HCT116 (cell line): ENCODE data around the gene PTBP3.

Experiments used
- EGR1 ChIP-seq: IDR thresholded peaks from 2 replicates; pipeline ENCODE4 v1.6.1; 2012; ENCODE audit warnings: low read depth
- SP1 ChIP-seq: IDR thresholded peaks from 2 replicates; pipeline ENCODE4 v1.6.1; 2012; ENCODE audit warnings: low read depth
- ZNF274 ChIP-seq: fragments of 200-500 bp; sonication (Bioruptor generic); IDR thresholded peaks from 2 replicates; pipeline ENCODE4 v1.6.1; 2014; ENCODE audit warnings: mild to moderate bottlenecking, low read depth, low read length, inconsistent platforms
- TF ChIP-seq, protein P1 (sequence below), 3 experiments: fragments of 200-600 bp in 1 of 3; sonication (generic) in 1 of 3; IDR thresholded peaks in 2 of 3; conservative IDR thresholded peaks in 1 of 3; 2 replicates each; pipeline ENCODE4 v1.5.1; 2012 to 2017; ENCODE audit warnings: low read depth in 2 of 3, low read length in 2 of 3, antibody characterized with exemption in 1 of 3, borderline replicate concordance in 1 of 3, control low read depth in 1 of 3, mild to moderate bottlenecking in 1 of 3, mixed read lengths in 1 of 3, mixed run types in 1 of 3, moderate library complexity in 1 of 3; ENCODE audit not compliant: insufficient read depth in 1 of 3
- TF ChIP-seq, protein P2 (sequence below): IDR thresholded peaks from 2 replicates; pipeline ENCODE4 v1.6.1; 2012; ENCODE audit warnings: low read depth

DNA sequence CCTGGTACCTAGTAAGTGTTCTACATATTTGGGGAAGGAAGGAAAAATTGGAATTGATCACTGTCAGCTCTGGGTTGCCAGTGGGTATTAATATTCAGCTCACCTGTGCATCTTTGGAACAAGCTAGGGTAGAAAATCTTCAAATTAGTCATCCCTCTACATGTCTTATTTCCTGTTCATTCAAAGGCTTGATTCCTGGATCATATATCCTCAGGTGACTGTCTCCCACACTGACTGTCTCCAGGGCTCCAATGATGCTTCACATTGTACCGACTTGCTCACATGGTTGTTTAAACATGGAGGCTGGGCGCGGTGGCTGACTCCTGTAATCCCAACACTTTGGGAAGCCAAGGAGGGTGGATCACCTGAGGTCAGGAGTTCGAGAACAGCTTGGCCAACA is 146.7 kb downstream of the PTBP3 start:
- TF ChIP-seq, protein P1, sequence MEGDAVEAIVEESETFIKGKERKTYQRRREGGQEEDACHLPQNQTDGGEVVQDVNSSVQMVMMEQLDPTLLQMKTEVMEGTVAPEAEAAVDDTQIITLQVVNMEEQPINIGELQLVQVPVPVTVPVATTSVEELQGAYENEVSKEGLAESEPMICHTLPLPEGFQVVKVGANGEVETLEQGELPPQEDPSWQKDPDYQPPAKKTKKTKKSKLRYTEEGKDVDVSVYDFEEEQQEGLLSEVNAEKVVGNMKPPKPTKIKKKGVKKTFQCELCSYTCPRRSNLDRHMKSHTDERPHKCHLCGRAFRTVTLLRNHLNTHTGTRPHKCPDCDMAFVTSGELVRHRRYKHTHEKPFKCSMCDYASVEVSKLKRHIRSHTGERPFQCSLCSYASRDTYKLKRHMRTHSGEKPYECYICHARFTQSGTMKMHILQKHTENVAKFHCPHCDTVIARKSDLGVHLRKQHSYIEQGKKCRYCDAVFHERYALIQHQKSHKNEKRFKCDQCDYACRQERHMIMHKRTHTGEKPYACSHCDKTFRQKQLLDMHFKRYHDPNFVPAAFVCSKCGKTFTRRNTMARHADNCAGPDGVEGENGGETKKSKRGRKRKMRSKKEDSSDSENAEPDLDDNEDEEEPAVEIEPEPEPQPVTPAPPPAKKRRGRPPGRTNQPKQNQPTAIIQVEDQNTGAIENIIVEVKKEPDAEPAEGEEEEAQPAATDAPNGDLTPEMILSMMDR (IDR thresholded peaks at IDR 0.05 in 2 of 3, conservative IDR thresholded peaks at IDR 0.05 in 1 of 3; ENCODE audit: borderline replicate concordance in 1 of 3, insufficient read depth in 1 of 3, low read depth in 2 of 3, low read length in 2 of 3) = no peak
- TF ChIP-seq EGR1 (no peak), SP1 (no peak), ZNF274 (no peak)
- TF ChIP-seq, protein P2, sequence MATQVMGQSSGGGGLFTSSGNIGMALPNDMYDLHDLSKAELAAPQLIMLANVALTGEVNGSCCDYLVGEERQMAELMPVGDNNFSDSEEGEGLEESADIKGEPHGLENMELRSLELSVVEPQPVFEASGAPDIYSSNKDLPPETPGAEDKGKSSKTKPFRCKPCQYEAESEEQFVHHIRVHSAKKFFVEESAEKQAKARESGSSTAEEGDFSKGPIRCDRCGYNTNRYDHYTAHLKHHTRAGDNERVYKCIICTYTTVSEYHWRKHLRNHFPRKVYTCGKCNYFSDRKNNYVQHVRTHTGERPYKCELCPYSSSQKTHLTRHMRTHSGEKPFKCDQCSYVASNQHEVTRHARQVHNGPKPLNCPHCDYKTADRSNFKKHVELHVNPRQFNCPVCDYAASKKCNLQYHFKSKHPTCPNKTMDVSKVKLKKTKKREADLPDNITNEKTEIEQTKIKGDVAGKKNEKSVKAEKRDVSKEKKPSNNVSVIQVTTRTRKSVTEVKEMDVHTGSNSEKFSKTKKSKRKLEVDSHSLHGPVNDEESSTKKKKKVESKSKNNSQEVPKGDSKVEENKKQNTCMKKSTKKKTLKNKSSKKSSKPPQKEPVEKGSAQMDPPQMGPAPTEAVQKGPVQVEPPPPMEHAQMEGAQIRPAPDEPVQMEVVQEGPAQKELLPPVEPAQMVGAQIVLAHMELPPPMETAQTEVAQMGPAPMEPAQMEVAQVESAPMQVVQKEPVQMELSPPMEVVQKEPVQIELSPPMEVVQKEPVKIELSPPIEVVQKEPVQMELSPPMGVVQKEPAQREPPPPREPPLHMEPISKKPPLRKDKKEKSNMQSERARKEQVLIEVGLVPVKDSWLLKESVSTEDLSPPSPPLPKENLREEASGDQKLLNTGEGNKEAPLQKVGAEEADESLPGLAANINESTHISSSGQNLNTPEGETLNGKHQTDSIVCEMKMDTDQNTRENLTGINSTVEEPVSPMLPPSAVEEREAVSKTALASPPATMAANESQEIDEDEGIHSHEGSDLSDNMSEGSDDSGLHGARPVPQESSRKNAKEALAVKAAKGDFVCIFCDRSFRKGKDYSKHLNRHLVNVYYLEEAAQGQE = no peak
